HG03575 (cell line): Measurements from ENCODE around the gene SYPL1.

Source experiments
- ATAC-seq: cut with Tn5 transposase; IDR thresholded peaks from one replicate; pipeline ENCODE4 v1.9.1; 2021; ENCODE audit not compliant: unreplicated experiment, insufficient number of reproducible peaks, low FRiP score; ENCODE audit errors: extremely low read depth

The SYPL1 gene

DNA sequence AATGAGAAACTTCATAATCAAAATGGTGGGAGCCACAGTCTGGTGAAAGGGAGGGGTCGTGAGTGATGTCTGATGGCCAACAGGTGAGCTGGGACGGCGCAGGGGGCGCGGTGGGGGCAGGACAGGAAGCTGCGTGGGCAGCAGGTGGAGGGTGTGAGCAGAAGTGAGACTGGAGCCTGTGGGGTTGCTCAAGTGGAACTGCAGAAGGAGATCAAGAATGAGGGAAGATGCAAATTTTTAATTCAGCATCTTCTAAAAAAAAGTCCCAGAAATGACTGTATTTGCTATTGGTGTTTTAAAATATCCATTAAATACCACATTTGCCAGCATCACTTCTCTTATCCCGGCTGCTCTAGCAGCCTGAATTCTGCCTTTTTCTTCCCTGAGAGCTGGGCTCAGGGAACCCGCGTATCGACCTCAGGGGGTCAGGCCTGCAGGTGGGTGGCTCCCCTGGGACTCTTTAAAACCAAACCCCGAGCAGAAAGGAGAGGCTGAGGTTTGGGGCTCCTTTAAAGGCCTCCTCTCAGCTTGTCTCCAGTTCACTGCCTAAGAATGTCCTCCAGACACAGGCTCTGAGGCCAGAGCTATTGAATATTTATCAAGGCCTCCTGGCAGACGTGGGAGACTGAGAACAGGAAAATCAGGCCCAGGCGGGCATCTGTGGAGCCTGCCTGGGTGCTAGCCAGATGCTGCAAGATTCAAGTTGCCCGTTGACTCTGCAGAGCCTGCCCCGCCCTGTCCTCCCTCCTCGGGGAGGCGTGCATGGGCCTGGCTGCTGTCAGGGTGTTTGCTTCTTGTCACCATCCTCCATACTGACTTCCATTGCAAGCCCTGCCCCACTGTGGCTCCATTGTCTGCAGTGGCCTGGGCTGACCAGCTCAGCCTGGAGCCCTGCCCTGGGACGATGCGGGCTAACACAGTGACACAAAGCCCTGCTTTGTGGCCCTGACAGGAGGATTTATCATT is 53.9 kb downstream of the SYPL1 start:
- peak; percentile 32 for ATAC-seq

DNA sequence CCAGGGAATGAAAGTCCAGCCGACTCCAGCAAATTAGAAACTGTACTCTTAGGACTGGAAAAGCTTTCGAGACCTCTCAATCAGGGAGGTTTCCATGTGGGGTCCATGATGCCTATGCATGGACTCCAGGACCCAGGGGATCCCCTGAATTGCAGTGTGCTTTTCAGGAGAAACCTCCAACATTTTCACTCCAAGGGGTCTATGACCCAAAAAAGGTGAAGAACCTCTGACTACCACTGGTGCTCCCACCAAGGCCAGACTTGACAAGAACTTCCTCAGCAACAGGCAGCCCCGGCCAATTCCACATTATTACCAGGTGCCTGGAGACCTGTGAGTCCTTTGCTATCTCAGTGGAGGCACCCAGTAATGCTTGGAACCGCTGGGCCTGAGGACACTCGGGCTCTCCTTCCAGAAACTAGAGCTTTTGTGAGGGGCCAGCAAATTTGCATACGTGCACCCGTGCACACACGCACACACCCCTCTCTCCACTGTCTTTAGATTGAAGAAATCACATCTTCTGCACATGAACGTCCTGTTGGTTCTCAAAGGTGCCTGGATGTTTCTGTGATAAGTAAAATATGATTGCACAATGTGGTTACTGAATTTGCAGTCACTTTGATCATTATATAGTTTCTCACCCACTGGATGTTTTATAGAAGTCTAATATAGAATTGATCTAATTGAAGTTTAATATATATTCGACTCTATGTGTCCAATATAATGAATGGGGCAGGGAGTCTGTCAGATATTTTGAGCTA is 54.7 kb downstream of the SYPL1 start:
- ATAC-seq, result no peak

DNA sequence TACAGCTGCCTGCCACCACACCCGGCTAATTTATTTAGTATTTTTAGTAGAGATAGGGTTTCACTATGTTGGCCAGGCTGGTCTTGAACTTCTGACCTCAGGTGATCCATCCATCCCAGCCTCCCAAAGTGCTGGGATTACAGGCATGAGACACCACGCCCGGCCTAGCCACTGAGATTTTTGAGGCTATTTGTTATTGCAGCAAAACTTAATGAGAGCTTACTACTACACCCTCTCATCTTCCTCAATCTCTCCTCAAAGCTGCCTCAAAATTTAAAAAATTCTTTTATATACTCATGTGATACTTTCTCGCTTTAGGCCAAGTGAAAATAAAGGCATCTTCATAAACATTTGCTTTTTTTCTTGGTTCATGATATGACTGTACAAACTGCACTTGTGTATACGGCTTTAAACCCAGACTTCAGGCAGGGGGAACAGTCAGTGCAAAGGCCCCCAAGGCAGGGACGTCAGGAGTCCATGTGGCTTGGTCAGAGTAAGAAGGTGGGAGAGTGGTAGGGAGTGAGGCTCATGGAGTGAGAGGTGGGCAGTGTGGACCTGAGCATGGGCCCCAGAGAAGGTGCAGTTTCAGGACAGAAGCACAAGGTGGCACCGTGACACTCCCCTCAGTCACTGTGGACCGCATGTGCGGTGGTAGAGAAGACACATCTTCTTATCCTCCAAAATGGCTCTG is 55.5 kb downstream of the SYPL1 start:
- no peak for ATAC-seq

- ATAC-seq, result no peak
These were observed 57.1 kb downstream of the SYPL1 start for GRCh38 chr7:106054971-106055532.

DNA sequence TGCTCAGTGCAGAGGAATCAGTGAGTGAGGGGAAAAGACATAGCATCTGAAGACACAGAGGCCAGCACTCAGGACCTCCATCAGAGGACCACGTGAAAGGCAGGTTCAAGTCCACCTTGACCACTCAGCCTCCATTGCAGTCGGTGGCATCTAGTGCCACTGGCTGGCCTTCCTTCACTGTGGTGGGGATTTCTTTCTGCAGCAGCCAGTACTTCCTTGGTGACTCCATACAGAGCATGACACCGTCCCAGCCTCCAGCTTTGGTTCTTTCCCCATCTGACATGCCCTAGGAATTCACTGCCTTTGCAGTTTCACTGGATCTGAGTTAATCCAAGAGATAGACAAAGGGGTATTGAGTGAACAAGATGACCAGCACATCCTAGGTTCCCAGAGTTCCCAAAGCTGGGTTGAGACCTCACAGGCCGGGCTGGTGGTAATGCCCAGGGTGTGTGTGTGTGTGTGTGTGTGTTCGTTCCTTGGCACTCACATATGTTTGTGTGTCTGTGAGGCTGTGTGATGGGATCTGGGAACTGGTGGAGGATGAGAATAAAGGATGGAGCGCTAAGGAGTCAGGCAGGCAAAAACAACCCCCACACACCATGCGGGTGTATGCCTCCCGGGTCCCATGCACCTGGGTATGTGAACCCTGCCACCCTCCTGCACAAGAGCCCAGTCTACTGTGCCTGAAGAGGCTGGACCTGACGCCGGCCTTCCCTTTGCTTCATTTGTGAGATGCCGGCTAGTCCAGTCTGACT is 57.8 kb downstream of the SYPL1 start:
- no peak for ATAC-seq

- ATAC-seq, result no peak
These were observed 59.0 kb downstream of the SYPL1 start for GRCh38 chr7:106053109-106053508.

GRCh38 chr7:106052681-106053080 is 59.4 kb downstream of the SYPL1 start:
- no peak for ATAC-seq

DNA sequence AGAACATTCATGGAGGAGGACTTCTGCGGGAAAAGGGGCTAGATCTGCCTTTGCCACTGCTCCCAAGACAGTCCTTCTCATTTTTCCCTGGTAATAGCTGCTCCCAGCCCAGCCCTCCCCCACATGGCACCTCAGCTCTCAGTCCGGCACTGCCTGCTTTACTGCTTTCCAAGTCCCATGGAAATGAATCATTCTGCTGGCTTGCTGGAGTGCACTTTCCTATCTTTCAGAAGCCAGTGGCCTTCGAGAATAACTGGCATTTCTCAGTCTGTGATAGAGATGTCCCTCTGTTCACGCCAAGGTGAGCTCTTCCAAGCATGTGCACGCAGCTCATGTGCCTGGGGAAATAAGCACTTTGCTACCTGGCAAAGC is 61.4 kb downstream of the SYPL1 start:
- no peak for ATAC-seq

GRCh38 chr7:106050002-106050745 is 61.9 kb downstream of the SYPL1 start:
- no peak for ATAC-seq

DNA sequence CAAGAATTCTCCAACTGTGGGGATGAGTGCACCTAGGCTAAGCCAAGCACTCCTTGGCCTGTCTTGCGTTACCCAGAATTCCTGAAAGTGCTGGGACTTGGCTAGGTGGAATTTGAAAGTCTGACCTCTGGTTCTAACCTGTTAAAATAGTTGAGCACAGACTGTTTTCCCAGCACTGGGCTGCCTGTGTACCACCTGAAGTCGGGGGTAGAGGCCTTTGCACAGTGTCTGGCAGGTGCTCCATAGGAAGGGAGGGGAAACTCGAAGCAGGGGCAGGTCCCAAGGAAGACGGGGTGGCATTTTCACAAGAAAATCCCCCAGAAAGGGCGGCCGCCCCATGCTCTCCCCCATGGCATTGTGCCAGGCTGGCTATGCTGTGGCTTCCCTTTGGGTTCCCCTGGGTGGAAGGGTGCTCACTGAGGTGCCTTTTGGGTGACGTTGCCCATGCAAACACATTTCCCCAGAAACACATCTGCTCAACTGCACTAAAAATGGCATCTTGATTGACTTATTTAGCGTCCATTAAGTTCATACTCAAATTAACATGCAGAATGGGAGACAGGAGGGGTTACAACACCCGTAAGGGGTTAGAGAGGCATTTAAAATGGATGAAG is 62.9 kb downstream of the SYPL1 start:
- ATAC-seq, result no peak

GRCh38 chr7:106048706-106049020 is 63.4 kb downstream of the SYPL1 start:
- ATAC-seq, result no peak

GRCh38 chr7:106047818-106048705 is 64.0 kb downstream of the SYPL1 start:
- ATAC-seq, result no peak

DNA sequence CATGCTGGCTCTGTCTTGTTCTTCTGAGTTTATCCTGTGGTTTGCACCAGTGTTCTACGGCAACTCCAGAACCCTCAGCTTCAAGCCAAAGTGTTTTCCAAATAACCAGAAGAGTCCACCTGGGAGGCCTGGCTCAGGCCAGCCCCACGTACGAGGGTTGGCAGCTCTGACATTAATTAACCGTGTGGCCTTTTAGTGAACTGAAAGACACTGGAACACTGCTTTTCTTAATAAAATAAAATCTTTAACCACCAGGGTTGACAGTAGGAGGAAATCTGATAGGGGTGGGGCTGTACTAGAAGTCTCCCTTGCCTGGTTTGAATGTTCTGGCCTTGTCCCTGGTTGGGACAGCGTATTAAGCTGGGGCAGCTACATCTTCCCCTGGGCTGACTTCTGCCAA is 64.9 kb downstream of the SYPL1 start:
- ATAC-seq, result no peak

GRCh38 chr7:106045586-106045985 is 66.5 kb downstream of the SYPL1 start:
- no peak for ATAC-seq

DNA sequence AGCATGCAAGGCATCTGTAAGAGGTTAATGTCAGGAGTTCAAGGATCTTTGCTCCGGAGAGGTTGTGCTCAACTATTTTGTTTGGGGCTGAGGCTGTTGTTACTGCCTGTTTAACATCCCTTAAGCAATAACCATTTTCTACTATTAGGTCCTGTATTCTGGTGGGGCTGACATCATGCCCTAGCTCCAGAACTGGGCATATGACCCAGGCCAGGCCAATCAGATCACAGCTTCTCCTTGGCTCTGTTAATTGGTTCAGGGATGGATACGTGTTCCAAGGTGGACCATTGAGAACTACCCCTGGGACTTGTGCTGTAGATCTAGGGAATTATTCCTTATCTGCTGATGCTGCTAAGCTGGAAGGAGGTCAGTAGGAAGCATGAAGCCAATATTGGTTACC is 67.0 kb downstream of the SYPL1 start:
- ATAC-seq, result no peak

DNA sequence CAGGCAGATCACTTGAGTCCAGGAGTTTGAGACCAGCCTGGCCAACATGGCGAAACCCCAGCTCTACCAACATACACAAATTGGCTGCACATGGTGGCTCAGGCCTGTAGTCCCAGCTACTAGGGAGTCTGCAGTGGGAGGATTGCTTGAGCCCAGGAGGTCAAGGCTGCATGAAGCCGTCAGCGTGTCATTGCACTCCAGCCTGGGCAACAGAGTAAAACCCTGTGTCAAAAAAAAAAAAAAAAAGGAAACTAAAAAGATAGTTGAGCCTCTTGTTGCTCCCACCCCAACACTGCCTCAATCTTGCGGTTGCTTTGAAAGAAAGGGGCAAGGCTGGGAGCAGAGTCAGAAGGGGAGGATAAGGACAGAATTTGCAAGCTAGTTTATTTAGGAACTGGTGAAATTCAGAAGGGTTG is 69.9 kb downstream of the SYPL1 start:
- ATAC-seq, result no peak
